Kidney (tissue), 14 donors: ENCODE data around the gene KCNA4. TPM values are rescaled to one million over a fixed set of nuclear protein-coding genes. Genes with fewer than 3 reads are reported as not detected.

Experiments used
- DNase-seq, 5 donors: peaks; one replicate each; pipeline ENCODE4 v3.0.0-alpha.2; 2013 to 2020
- FAIRE-seq: peaks from 2 replicates; lab custom pipeline; 2012; peaks lifted over from hg19 to GRCh38; lab: Jason Lieb, UNC
- H3K27ac ChIP-seq, 2 donors: one replicate each; pipeline ENCODE4 v1.7.0; 2013; ENCODE audit warnings: low read depth in 2 of 2, low read length in 2 of 2, inconsistent platforms in 1 of 2
- H3K27me3 ChIP-seq: one replicate; pipeline ENCODE4 v1.7.1; 2013; ENCODE audit warnings: low read length, inconsistent platforms; ENCODE audit not compliant: control insufficient read depth, insufficient read depth
- H3K36me3 ChIP-seq, 3 donors: one replicate each; pipeline versions ENCODE4 v1.7.0 to v1.7.1; 2013; ENCODE audit warnings: low read length in 3 of 3, control low read depth in 1 of 3, inconsistent platforms in 1 of 3; ENCODE audit not compliant: insufficient read depth in 3 of 3, control insufficient read depth in 2 of 3
- H3K4me1 ChIP-seq, 3 donors: one replicate each; pipeline versions ENCODE4 v1.7.0 to v1.7.1; 2013; ENCODE audit warnings: low read length in 3 of 3, inconsistent platforms in 1 of 3, low read depth in 1 of 3; ENCODE audit not compliant: control insufficient read depth in 2 of 3, insufficient read depth in 2 of 3
- H3K4me3 ChIP-seq, 3 donors: one replicate each; pipeline versions ENCODE4 v1.7.0 to v1.8.1; 2013; ENCODE audit warnings: low read length in 3 of 3, control low read depth in 1 of 3, inconsistent platforms in 1 of 3
- H3K9ac ChIP-seq, 3 donors: one replicate each; pipeline versions ENCODE4 v1.7.0 to v1.7.1; 2013; ENCODE audit warnings: low read length in 3 of 3, control low read depth in 1 of 3, inconsistent platforms in 1 of 3
- H3K9me3 ChIP-seq, 3 donors: one replicate each; pipeline versions ENCODE4 v1.7.0 to v1.7.1; 2013; ENCODE audit warnings: low read length in 3 of 3, control low read depth in 1 of 3, inconsistent platforms in 1 of 3; ENCODE audit not compliant: control insufficient read depth in 2 of 3, insufficient read depth in 1 of 3
- intact Hi-C: fragments of 100-400 bp; cut with DNase I; formaldehyde crosslinking; loops from one replicate; pipeline ENCODE4 v1.11.1; 2022
- polyA plus RNA-seq: library from polyadenylated mRNA; stranded (reverse); fragments of 350-450 nt; fragmentation: Illumina TruSeq; extraction: RNeasy Lipid Tissue Mini Kit (QIAGEN cat#74804); gene quantifications from one replicate; pipeline ENCODE4 v1.2.3, GENCODE V29; 2014; ENCODE audit warnings: low read depth, low replicate concordance; ENCODE audit not compliant: insufficient read depth
- total RNA-seq: library from RNA; stranded (reverse); fragmentation: NEBNext Ultra II Directional; extraction: Animal tissue kit (Norgen Biotek cat#: 25700); gene quantifications from one replicate; pipeline ENCODE4 v1.2.1, GENCODE V29; 2021
- TF ChIP-seq, protein P1 (sequence below): IDR thresholded peaks from 3 replicates; pipeline ENCODE4 v1.5.1; 2012; ENCODE audit warnings: mild to moderate bottlenecking, moderate library complexity, borderline replicate concordance; ENCODE audit not compliant: insufficient read depth; ENCODE audit errors: extremely low read depth
- donor health status: control.
- donor health status: control.
- donor health status: control.
- donor health status: control.
- donor health status: control.
- donor health status: DM: yes; HTN: yes; CAD: no.
- donor health status: Normal renal cell carcinoma (clear cell type).

Gene KCNA4
- total and polyA plus RNA-seq, 2 donors from 2014 or later, result 0.06 to 0.39 TPM

DNA sequence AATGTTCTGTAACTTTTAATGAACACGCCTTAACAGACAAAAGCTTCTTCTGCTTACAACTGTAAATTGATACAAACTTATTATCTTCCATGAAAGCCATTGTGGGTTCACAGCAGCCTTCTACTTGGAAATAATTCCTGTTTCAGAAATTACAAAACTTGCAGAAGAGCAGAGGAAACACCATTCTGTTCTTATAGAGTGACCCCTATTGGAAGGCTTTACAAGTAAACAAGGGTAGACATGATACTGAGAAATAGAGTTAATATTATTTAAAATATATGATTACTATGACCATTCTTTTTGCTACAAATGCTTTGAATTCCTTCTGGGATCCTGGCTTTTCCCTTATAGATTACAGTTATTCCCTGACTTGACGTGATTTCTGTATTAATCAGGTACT is 32.4 kb upstream of the KCNA4 start:
- no peaks in the 10 kb centered on the region for H3K4me1 ChIP-seq
- no peaks in the 10 kb centered on the region for H3K27me3 ChIP-seq
- no peak overlapping the region for H3K27ac ChIP-seq
- FAIRE-seq (no peak), DNase-seq (no peak)
- H3K36me3 ChIP-seq, result no peaks in the 10 kb centered on the region
- H3K4me3 ChIP-seq, result no peak overlapping the region
- no peak overlapping the region for H3K9ac ChIP-seq
- no peaks in the 10 kb centered on the region for H3K9me3 ChIP-seq
- intact Hi-C loops, result no loop called here
- TF ChIP-seq, protein P1, sequence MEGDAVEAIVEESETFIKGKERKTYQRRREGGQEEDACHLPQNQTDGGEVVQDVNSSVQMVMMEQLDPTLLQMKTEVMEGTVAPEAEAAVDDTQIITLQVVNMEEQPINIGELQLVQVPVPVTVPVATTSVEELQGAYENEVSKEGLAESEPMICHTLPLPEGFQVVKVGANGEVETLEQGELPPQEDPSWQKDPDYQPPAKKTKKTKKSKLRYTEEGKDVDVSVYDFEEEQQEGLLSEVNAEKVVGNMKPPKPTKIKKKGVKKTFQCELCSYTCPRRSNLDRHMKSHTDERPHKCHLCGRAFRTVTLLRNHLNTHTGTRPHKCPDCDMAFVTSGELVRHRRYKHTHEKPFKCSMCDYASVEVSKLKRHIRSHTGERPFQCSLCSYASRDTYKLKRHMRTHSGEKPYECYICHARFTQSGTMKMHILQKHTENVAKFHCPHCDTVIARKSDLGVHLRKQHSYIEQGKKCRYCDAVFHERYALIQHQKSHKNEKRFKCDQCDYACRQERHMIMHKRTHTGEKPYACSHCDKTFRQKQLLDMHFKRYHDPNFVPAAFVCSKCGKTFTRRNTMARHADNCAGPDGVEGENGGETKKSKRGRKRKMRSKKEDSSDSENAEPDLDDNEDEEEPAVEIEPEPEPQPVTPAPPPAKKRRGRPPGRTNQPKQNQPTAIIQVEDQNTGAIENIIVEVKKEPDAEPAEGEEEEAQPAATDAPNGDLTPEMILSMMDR, result no peak

- FAIRE-seq (no peak), DNase-seq (no peak)
- H3K36me3 ChIP-seq, result no peaks in the 10 kb centered on the region
- H3K27me3 ChIP-seq, result no peaks in the 10 kb centered on the region
- no peaks in the 10 kb centered on the region for H3K9me3 ChIP-seq
- intact Hi-C loops, result no loop called here
- H3K27ac ChIP-seq, result no peak overlapping the region
- TF ChIP-seq, protein P1, result no peak
- no peak overlapping the region for H3K4me3 ChIP-seq
- H3K4me1 ChIP-seq, result no peaks in the 10 kb centered on the region
- no peak overlapping the region for H3K9ac ChIP-seq
Measured at GRCh38 chr11:30046578-30046945, 29.7 kb upstream of the KCNA4 start.

- no peaks in the 10 kb centered on the region for H3K9me3 ChIP-seq
- intact Hi-C loops, result no loop called here
- H3K27me3 ChIP-seq, result no peaks in the 10 kb centered on the region
- no peak overlapping the region for H3K4me3 ChIP-seq
- H3K27ac ChIP-seq, result no peak overlapping the region
- no peaks in the 10 kb centered on the region for H3K4me1 ChIP-seq
- FAIRE-seq, result no peak
- H3K36me3 ChIP-seq, result no peaks in the 10 kb centered on the region
- no peak for DNase-seq
- TF ChIP-seq, protein P1, result no peak
- no peak overlapping the region for H3K9ac ChIP-seq
Measured at GRCh38 chr11:30045921-30046577, 29.2 kb upstream of the KCNA4 start.

- Histone ChIP-seq H3K27me3 (no peaks in the 10 kb centered on the region), H3K9me3 (no peaks in the 10 kb centered on the region), H3K27ac (no peak overlapping the region), H3K36me3 (no peaks in the 10 kb centered on the region), H3K4me3 (no peak overlapping the region), H3K9ac (no peak overlapping the region), H3K4me1 (no peaks in the 10 kb centered on the region)
- no peak for DNase-seq
- no peak for FAIRE-seq
- TF ChIP-seq, protein P1, result no peak
- intact Hi-C loops, result no loop called here
Measured at GRCh38 chr11:30045144-30045543, 28.3 kb upstream of the KCNA4 start.
